Inferior parietal cortex (tissue), 1 donor: ENCODE results near the gene TUT4.

Source experiments
- DNase-seq: peaks from one replicate; pipeline ENCODE4 v3.0.0-alpha.2; 2016; ENCODE audit errors: extremely low spot score

The TUT4 gene

DNA sequence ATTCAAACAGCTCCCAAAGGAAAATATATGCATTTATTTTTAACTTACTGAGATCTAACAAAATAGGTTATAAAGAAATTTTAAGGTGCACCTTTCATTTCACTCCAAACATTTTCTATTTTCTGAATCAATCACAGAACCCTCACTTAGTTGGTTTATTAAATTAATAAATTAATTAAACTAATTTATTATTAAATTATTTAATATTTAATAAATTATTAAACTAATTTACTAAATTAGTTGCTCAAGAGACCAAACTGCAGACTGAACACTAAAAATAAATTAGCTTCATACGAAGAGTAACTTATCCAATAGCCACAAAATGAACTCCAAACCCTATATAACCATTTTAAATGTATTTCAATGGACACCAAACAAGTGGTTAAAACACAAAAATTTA is 80.5 kb downstream of the TUT4 start:
- DNase-seq = no peak

DNA sequence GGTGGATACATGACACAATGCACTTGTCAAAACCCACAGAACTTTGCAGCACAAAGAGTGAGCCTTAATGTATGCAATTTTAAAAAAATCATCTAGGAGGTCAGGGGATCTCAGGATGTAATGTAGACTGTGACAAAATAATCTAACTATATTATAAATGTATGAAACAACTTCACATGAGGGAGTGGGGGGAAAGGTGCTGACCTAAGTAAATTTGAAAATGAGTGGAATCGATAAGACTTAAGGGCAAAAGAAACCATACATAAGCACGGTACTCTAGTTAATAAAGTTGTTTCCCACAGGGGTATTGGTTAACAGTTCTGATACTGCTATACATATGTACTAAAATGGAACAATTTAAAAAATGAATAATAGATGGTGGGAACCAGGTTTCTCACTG is 83.8 kb downstream of the TUT4 start:
- DNase-seq = no peak

DNA sequence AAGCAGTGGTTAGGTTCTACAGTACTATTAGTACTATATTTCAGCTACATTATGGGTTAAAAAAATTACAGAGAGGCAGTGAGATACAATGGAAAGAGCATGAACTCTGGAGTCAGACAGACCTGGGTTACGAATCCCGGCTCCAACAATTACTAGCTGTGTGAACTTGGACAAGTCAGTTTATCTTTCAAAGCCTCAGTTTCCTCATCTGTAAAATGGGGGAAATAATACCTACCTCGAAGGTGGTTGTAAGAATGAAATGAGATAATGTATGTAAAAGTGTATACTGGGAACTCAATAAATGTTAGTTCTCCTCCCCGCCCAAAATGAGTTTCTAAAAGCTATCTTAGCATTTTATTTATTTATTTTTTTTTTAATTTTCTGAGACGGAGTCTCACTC is 89.0 kb downstream of the TUT4 start:
- DNase-seq = no peak

DNA sequence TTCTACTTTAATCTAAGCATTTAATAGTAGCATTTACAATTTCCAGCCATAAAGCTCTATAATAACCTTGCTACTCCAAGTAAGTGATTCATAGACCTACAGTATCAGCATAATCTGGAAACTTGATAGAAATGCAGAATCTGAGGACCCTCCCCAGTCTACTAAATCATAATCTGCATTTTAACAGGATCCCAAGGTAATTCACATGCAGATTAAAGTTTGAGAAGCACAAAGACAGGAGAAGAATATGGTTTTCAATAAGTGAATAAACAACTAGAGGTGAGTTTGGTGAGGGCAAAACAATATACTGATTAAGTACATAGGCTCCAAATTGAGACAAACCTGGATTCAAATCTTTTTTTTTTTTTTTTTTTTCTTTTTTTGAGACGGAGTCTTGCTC is 91.1 kb downstream of the TUT4 start:
- no peak for DNase-seq

DNA sequence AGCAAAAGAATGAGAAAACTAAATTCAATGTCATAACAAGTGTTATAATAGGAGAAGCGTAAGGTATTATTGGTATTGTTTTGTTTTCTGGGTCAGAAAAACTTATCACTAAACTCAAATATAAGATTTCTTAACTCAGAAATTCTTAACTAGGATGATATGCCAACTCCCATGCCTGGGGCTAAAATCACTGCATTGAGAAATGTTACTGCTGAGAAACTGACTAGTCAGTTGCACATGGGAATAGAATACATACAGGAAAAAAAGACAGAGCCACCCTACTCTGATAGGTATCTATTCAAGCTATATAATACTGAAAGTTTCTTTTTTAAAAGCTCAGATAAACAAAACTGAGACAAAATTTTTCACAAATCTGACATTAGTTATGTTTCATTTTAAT is 92.2 kb downstream of the TUT4 start:
- DNase-seq = no peak

DNA sequence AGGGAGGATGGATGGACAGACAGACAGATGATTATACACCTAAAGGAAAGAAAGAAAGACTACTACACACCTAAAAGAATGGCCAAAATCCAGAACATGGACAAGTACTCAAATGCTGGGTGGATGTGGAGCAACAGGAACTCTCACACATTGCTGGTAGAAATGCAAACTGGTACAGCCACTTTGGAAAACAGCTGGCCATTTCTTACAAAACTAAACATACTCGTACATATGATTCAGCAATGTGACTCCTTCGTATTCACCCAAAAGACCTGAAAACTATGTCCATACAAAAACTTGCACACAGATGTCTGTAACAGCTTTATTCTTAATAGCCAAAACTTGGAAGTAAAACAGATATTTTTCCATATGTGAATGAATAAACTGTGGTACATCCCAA is 97.2 kb downstream of the TUT4 start:
- no peak for DNase-seq

DNA sequence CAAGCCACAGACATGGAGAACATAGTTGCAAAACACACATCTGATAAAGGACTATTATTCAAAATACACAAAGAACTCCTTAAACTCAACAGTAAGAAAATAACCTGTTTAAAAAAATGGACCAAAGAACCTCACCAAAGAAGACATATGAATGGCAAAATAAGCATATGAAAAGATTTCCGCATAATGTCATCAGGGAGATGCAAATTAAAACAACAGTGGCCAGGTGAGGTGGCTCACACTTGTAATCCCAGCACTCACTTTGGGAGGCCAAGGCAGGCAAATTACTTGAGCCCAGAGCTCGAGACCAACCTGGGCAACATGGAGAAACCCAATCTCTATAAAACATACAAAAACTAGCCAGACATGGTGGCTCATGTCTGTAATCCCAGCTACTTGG is 98.1 kb downstream of the TUT4 start:
- DNase-seq = no peak

DNA sequence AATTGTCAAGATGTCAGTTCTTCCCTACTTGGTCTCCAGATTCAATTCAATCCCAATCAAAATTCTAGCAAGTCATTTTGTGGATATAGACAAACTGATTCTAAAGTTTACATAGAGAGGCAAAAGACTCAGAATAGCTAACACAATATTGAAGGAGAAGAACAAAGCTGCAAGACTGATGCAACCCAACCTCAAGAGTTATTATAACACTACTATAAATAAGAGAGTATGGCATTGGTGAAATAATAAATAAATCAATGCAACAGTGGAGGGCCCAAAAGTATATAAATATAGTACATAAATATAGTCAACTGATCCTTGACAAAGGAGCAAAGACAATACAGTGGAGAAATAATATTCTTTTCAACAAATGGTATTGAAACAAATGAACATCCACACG is 98.8 kb downstream of the TUT4 start:
- no peak for DNase-seq

DNA sequence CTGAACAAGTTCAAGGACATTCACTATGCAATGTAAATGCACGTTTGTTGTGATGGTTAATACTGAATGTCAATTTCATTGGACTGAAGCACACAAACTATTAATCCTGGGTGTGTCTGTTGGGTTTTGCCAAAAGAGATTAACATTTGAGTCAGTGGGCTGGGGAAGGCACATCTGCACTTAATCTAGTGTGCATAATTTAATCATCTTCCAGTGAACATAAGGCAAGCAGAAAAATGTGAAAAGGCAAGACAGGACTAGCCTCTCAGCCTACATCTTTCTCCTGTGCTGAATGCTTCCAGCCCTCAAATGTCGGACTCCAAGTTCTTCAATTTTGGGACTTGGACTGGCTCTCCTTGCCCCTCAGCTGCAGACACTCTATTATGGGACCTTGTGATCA is 108.4 kb downstream of the TUT4 start:
- DNase-seq = no peak

DNA sequence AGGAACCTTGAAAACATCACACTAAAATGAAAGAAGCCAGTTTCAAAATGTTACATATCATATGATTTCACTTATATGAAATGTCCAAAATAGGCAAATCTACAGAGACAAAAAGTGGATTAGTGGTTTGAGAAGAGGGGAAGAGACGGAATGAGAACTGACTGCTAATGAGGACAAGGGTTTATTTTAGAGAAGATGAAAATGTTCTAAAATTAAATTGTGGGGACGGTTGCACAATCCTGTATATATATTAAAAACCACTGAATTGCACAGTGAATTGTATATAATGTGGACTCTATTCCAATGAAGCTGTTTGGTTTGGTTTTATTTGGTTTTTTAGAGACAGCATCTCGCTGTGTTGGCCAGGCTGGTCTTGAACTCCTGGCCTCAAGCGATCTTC is 112.9 kb downstream of the TUT4 start:
- DNase-seq = no peak

DNA sequence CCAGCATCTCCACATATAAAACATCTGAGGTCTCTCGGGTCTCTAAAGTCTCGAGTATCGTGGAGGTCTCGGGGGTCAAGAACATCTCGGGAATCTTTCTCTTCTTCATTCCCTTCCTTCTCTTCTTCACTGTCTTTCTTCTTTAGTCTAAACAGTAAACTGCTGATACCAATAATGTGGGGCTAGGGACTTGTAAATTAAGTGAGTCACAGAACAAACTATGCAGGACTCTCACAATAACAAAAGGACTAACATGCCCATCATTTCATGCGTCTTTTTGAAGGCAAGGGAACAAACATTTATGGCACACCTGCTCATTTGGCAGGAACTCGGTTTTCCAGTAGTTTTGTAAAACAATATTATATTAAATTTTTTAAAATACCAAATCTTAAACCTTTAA is 116.1 kb downstream of the TUT4 start:
- DNase-seq = no peak

DNA sequence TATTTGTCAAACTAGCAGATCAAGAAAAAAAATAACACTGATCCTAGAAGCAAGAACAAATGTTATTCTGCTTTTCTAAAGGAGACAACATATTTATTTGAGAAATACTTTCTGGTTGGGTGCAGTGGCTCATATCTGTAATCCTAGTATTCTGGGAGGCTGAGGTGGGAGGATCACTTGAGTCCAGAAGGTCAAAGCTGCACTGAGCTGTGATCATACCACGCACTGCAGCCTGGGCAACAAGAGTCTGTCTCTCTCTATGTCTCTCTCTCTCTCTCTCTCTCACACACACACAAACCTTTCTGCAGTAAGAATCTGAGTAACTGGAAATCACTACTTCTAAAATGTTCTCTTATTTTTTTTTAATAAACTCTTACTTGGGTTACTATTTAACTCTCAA is 117.2 kb downstream of the TUT4 start:
- DNase-seq = no peak

DNA sequence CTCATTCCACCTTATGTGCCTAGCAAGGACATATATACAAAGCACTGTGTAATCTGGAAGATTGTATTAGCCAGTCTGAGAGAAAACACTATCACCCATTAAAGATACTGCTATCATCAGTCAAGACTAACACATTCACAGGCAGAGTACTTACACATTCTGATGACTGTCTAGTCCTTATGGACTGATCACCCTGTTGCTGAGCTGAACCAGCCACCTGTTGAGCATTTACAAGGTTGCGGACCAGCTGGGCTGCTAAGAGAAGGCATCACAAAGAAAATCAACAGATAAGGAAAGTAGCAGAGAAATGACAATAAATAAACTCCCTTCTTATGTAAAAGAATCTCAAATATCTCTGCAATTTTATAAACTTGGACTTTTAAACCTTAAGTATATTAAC is 117.7 kb downstream of the TUT4 start:
- no peak for DNase-seq

DNA sequence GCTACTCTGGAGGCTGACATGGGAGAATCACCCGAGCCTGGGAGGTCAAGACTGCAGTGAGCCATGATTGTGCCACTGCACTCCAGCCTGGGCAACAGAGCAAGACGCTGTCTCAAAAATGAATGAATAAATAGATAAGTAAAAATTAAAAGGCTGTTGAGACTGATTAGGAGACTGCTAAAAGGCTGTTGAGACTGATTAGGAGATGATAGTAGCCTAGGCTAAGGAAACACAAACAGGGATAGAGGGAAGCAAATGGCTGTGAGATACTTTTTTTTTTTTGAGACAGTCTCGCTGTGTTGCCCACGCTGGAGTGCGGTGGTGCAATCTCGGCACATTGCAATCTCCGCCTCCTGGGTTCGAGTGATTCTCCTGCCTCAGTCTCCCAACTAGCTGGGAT is 120.1 kb downstream of the TUT4 start:
- DNase-seq = no peak

DNA sequence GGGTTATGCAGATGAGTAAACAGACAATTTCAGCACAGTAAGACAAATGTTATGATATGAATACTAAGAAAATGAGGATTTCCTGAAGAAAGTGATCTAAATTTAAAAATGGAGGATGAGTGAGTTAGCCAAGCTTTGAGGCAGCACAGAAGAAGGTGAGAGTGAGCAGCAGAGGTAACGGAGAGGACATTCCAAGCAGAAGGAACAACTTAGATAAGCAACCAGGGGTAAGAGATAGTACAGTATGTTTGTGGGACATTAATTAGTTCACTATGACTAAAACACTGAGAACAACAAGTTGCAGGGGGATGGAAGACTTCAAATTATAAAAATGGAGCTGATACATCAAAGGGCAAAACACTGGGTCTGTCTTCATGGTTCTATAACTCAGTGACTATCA is 125.7 kb downstream of the TUT4 start:
- DNase-seq = no peak

DNA sequence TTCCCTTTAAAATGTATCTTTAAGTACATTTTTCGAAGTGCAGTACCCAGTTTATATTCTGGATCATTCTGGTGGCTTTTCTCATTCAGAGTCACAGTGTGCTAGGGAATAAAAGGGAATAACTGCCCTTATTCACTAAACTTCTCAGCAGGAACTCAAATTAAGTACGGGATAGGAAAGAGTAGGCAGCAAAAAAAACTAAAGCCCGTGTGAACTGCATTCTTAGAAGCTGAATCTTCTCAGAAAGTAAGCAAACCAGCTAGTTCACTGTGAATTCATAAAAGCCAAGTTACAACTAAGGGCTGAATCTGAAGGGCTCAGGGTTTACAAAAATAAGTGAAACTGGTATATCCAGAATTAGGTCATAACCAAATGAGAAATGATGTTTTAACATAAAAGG is 126.5 kb downstream of the TUT4 start:
- DNase-seq = no peak

DNA sequence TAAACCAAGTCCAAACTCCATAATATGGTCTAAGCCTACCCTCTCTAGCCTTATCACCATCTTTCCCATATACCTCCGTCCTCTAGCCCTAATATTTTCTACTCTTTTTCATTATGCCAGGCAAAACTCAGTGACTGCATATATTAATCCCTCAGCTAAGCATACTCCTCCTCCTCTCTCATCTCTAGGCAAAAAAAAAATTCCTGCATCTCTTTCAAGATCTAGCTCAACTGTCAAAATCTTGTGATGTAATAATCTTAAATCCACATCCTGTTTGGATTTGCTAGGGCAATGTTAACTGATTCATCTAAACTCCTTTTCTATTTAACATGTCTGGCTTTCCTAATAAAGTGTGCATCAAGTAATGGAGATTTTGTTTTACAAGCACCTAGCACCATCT is 128.1 kb downstream of the TUT4 start:
- DNase-seq = no peak

DNA sequence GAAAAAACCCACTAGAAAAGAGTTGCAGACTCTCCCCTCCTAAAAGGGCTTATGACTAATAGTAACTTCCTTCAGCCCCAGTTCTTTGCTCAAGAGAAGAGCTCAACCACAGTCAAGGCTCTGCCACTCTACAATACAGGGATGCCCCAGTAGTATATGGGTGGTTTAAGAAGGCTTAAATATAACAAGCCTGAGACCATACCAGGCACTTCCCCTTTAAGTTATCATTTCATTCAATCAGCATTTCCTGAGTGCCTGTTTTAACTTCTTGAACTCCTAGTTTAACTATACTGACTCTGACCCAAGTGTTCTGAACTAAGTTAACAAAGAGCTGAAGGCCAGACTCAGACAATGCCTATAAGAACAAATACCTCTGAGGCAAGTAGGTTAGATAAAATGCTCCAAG is 128.7 kb downstream of the TUT4 start:
- no peak for DNase-seq

DNA sequence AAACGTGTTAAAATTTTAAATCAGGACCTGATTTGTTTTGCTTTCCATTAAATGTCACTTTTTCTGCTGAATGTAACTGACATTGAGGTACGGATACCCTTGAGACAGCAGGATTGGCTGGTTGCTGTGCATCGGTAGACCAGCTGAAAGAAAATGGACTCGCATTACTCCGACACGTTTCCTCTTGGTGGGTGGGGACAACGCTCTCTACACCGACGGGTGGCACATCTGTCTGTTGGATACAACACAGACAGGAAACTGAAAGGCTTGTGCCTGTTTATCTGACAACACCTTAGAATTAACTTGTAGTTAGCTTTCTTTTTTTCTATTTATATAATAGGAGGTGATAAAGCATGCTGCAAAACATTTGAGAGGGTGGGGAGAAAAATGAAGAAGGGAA is 129.1 kb downstream of the TUT4 start:
- no peak for DNase-seq

DNA sequence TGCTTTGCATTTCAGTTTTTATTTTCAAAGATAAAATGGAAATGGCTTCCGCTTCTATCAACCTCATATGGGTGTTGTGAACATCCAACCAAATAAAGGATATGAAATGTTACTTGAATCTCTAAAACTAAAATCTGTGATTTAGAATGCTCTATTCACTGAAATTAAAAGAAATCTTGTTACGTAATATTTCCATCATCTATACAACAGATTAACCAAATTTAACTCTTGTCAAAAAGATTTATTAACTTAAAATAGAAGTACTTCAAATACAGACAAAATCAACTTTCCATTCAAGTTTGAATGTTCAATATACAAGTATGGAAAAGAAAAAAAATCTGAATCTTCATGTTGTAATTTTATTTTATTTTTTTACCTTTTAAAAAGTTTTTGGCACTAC is 129.8 kb downstream of the TUT4 start:
- DNase-seq = no peak

DNA sequence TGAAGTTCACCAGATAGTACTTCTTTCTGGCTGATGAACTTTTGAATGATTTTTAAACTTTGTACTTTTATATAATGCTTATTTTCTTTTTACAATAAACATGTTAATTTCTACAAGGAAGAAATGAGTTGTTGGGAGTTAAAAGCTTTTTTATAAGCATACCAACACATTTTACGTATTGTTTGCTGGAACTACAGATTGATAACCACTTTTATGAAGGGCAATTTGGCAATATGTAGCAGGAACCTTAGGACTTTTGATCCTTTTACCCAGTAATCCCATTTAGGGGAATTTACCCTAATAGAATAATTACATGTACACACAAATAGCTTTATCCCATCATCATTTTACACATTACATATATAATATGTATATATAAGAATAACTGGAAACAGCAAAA is 132.2 kb downstream of the TUT4 start:
- DNase-seq = no peak

DNA sequence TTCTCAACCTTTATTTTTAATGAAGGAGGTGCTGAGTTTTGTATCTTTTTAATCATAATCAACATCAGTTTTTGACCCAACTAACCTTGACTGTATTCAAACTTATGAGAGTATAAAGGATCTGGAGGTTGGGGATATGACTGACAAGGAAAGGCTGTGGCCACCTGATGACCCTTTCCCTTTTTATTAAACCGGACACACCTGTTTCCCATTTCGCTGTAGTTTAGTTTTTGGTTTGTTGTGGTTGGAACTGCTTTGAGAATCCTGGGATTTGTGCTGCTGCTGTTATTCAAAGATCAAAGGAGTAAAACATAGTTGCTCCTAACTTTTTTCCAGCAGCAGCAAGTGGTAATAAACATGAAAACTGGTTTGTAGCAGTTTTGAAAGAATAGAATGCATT is 136.1 kb downstream of the TUT4 start:
- no peak for DNase-seq

DNA sequence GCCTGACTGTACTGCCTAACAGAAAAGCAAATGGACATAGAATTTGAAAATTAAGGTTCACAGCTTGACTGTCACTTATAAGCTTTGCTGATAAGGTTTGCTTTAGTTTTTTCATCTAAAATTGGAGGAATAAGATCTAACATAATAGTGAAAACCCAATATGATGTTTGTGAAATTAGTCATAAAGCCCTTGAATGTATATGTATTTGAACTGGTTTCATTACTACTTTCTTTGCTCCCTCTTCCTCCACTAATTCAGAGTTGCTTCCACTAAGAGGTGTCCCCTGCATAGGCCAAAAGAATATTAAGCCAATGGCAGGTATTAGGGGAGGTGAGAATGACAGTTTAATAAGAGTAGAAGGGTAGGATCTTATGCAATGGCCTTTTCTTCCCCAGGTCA is 137.9 kb downstream of the TUT4 start:
- no peak for DNase-seq

DNA sequence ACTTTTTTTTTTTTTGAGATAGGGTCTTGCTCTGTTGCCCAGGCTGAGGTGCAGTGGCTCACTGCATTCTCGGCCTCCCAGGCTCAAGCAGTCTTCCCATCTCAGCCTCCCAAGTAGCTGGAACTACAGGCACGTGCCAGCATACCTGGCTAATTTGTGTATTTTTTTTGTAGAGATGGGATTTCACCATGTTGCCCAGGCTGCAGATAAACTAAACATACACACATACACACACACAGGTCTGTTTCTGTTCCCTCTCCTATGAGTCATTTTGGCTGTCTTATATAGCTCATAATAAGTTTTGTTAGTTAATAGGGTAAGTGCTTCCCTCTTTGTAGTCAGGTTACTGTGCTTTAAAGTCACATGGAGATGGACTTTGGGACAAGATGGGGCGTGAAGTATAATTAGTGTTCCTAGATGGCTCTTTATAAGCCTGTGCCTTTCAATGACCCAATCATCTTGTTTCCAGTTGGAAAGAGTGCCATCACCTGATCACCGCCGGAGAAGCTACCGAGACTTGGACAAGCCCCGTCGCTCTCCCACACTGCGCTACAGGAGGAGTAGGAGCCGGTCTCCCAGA is 139.4 kb downstream of the TUT4 start:
- no peak for DNase-seq

DNA sequence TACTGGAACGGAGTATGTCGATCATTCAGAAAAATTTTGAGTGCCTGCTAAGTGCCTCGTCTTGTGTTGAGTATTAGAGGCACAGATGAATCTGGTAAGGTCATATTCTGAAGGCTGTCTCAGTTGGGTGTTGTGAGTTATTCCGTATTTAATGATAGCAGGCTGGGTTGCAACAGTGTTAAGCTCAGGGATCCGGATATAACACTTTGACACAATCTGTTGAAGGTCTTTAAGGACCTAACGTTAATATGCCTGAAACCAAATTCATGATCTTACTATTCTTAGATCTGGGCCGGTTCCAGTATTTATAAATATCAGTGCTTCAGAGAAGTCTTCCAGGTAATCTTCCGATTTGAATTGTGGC is 147.9 kb downstream of the TUT4 start:
- no peak for DNase-seq
